ENCODE results near the gene TRIM65. TPM values are rescaled to one million over a fixed set of nuclear protein-coding genes. Genes with fewer than 3 reads are reported as not detected.

Gene TRIM65
- total and polyA plus RNA-seq, 2 of the 13 experiments (the other 11 are each of a cell fraction or from before 2014, with no cell fraction given): 10.3 to 22.4 TPM

DNA sequence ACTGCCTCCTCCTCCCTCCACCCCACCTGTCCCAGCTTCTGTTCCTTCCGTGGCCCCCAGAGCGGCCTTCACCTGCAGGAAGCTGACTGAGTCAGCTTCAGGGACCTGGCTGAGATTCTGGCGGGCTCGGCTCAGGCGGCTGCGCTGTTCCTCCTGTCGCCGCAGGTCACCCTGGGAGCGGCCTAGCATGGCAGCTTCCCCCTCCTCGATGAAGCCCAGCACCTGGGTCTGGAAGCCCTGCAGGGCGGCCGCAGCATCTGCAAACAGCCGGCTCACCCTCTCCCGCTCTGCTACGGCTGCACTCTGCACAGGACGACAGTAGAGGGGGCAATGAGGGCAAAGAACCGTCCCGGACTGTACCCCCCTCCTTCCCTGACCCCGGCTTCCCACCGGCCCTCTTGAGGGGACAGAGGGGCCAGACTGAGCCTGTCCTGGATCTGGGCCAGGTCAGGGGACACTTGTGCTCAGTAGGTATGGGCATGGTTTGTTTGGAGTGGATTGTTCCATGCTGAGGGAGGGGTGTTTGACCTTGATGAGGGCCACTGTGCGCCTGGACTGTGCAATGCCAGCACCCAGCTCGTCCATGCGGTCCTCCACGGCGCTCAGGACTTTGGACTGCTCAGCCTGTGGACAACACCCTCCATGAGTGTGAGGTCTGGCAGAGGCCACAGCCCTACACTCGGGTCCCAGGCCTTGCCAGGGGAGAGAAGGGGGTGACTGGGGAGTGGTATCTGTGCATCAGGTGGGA lies 20.4 kb downstream of the TRIM65 start (continued):
- TF ChIP-seq JARID2 (CRISPR knock-in tag; IDR thresholded peaks at IDR 0.05; ENCODE audit: insufficient replicate concordance) (peak; percentile 81), ZNF772 (CRISPR knock-in tag; IDR thresholded peaks at IDR 0.05) (peak; percentile 94), KDM4B (CRISPR knock-in tag; IDR thresholded peaks at IDR 0.05) (peak; percentile 95), AKAP8 (CRISPR knock-in tag; IDR thresholded peaks at IDR 0.05) (peak; percentile 100)
- TF ChIP-seq, protein P1, sequence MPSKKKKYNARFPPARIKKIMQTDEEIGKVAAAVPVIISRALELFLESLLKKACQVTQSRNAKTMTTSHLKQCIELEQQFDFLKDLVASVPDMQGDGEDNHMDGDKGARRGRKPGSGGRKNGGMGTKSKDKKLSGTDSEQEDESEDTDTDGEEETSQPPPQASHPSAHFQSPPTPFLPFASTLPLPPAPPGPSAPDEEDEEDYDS (CRISPR knock-in tag; IDR thresholded peaks at IDR 0.05): peak; percentile 91
- TF ChIP-seq, protein P2, sequence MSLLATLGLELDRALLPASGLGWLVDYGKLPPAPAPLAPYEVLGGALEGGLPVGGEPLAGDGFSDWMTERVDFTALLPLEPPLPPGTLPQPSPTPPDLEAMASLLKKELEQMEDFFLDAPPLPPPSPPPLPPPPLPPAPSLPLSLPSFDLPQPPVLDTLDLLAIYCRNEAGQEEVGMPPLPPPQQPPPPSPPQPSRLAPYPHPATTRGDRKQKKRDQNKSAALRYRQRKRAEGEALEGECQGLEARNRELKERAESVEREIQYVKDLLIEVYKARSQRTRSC (CRISPR knock-in tag; IDR thresholded peaks at IDR 0.05; ENCODE audit: low read depth): 0 out of 2 replicates have a peak, but pooled peaks have one; percentile 40
- TF ChIP-seq, protein P3, sequence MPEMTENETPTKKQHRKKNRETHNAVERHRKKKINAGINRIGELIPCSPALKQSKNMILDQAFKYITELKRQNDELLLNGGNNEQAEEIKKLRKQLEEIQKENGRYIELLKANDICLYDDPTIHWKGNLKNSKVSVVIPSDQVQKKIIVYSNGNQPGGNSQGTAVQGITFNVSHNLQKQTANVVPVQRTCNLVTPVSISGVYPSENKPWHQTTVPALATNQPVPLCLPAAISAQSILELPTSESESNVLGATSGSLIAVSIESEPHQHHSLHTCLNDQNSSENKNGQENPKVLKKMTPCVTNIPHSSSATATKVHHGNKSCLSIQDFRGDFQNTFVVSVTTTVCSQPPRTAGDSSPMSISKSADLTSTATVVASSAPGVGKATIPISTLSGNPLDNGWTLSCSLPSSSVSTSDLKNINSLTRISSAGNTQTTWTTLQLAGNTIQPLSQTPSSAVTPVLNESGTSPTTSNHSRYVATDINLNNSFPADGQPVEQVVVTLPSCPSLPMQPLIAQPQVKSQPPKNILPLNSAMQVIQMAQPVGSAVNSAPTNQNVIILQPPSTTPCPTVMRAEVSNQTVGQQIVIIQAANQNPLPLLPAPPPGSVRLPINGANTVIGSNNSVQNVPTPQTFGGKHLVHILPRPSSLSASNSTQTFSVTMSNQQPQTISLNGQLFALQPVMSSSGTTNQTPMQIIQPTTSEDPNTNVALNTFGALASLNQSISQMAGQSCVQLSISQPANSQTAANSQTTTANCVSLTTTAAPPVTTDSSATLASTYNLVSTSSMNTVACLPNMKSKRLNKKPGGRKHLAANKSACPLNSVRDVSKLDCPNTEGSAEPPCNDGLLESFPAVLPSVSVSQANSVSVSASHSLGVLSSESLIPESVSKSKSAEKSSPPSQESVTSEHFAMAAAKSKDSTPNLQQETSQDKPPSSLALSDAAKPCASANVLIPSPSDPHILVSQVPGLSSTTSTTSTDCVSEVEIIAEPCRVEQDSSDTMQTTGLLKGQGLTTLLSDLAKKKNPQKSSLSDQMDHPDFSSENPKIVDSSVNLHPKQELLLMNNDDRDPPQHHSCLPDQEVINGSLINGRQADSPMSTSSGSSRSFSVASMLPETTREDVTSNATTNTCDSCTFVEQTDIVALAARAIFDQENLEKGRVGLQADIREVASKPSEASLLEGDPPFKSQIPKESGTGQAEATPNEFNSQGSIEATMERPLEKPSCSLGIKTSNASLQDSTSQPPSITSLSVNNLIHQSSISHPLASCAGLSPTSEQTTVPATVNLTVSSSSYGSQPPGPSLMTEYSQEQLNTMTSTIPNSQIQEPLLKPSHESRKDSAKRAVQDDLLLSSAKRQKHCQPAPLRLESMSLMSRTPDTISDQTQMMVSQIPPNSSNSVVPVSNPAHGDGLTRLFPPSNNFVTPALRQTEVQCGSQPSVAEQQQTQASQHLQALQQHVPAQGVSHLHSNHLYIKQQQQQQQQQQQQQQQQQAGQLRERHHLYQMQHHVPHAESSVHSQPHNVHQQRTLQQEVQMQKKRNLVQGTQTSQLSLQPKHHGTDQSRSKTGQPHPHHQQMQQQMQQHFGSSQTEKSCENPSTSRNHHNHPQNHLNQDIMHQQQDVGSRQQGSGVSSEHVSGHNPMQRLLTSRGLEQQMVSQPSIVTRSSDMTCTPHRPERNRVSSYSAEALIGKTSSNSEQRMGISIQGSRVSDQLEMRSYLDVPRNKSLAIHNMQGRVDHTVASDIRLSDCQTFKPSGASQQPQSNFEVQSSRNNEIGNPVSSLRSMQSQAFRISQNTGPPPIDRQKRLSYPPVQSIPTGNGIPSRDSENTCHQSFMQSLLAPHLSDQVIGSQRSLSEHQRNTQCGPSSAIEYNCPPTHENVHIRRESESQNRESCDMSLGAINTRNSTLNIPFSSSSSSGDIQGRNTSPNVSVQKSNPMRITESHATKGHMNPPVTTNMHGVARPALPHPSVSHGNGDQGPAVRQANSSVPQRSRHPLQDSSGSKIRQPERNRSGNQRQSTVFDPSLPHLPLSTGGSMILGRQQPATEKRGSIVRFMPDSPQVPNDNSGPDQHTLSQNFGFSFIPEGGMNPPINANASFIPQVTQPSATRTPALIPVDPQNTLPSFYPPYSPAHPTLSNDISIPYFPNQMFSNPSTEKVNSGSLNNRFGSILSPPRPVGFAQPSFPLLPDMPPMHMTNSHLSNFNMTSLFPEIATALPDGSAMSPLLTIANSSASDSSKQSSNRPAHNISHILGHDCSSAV (CRISPR knock-in tag; IDR thresholded peaks at IDR 0.05; ENCODE audit: borderline replicate concordance): no peak
- TF ChIP-seq, protein P4, sequence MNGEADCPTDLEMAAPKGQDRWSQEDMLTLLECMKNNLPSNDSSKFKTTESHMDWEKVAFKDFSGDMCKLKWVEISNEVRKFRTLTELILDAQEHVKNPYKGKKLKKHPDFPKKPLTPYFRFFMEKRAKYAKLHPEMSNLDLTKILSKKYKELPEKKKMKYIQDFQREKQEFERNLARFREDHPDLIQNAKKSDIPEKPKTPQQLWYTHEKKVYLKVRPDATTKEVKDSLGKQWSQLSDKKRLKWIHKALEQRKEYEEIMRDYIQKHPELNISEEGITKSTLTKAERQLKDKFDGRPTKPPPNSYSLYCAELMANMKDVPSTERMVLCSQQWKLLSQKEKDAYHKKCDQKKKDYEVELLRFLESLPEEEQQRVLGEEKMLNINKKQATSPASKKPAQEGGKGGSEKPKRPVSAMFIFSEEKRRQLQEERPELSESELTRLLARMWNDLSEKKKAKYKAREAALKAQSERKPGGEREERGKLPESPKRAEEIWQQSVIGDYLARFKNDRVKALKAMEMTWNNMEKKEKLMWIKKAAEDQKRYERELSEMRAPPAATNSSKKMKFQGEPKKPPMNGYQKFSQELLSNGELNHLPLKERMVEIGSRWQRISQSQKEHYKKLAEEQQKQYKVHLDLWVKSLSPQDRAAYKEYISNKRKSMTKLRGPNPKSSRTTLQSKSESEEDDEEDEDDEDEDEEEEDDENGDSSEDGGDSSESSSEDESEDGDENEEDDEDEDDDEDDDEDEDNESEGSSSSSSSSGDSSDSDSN (CRISPR knock-in tag; IDR thresholded peaks at IDR 0.05): peak; percentile 92
- TF ChIP-seq, protein P5, sequence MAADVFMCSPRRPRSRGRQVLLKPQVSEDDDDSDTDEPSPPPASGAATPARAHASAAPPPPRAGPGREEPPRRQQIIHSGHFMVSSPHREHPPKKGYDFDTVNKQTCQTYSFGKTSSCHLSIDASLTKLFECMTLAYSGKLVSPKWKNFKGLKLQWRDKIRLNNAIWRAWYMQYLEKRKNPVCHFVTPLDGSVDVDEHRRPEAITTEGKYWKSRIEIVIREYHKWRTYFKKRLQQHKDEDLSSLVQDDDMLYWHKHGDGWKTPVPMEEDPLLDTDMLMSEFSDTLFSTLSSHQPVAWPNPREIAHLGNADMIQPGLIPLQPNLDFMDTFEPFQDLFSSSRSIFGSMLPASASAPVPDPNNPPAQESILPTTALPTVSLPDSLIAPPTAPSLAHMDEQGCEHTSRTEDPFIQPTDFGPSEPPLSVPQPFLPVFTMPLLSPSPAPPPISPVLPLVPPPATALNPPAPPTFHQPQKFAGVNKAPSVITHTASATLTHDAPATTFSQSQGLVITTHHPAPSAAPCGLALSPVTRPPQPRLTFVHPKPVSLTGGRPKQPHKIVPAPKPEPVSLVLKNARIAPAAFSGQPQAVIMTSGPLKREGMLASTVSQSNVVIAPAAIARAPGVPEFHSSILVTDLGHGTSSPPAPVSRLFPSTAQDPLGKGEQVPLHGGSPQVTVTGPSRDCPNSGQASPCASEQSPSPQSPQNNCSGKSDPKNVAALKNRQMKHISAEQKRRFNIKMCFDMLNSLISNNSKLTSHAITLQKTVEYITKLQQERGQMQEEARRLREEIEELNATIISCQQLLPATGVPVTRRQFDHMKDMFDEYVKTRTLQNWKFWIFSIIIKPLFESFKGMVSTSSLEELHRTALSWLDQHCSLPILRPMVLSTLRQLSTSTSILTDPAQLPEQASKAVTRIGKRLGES (CRISPR knock-in tag; IDR thresholded peaks at IDR 0.05; ENCODE audit: borderline replicate concordance): no peak

Measured in HepG2 (cell line).